GM11168 (cell line): ENCODE results near the gene ZMYM4.

Source experiments
- in situ Hi-C: fragments of 300-500 bp; cut with MboI; formaldehyde crosslinking; loops from one replicate; pipeline ENCODE4 v1.12.0; 2022; ENCODE audit warnings: low sequenced_read_pairs; ENCODE audit not compliant: unreplicated experiment

ZMYM4 gene

GRCh38 chr1:35270836-35271235 is 2.3 kb downstream of the ZMYM4 start:
- in situ Hi-C loops = no loop called here

- in situ Hi-C loops = no loop called here
These were observed 5.7 kb downstream of the ZMYM4 start for GRCh38 chr1:35274197-35274596.

- in situ Hi-C loops = no loop called here
These were observed 10.5 kb downstream of the ZMYM4 start for GRCh38 chr1:35278886-35279554.

GRCh38 chr1:35279555-35279904 is 11.0 kb downstream of the ZMYM4 start:
- in situ Hi-C loops = no loop called here

GRCh38 chr1:35280006-35280405 is 11.5 kb downstream of the ZMYM4 start:
- in situ Hi-C loops = no loop called here

GRCh38 chr1:35281565-35281964 is 13.1 kb downstream of the ZMYM4 start:
- in situ Hi-C loops = no loop called here

- in situ Hi-C loops = no loop called here
These were observed 13.7 kb downstream of the ZMYM4 start for GRCh38 chr1:35282172-35282571.

- in situ Hi-C loops = no loop called here
These were observed 16.3 kb downstream of the ZMYM4 start for GRCh38 chr1:35284852-35285251.

GRCh38 chr1:35285771-35286606 is 17.5 kb downstream of the ZMYM4 start:
- in situ Hi-C loops = no loop called here

GRCh38 chr1:35287807-35288640 is 19.5 kb downstream of the ZMYM4 start:
- in situ Hi-C loops = no loop called here

- in situ Hi-C loops = no loop called here
These were observed 20.3 kb downstream of the ZMYM4 start for GRCh38 chr1:35288761-35289160.

- in situ Hi-C loops = loop anchor here (10.0 kb wide), 1 partner anchor 96 kb away; the partner anchor contains the start of gene SFPQ
These were observed 21.9 kb downstream of the ZMYM4 start for GRCh38 chr1:35290452-35290851.

GRCh38 chr1:35294809-35295208 is 26.3 kb downstream of the ZMYM4 start:
- in situ Hi-C loops = loop anchor here (10.0 kb wide), 1 partner anchor 100 kb away; the partner anchor contains the start of gene SFPQ

GRCh38 chr1:35297886-35298285 is 29.4 kb downstream of the ZMYM4 start:
- in situ Hi-C loops = loop anchor here (10.0 kb wide), 1 partner anchor 103 kb away; the partner anchor contains the start of gene SFPQ

- in situ Hi-C loops = loop anchor here (10.0 kb wide), 1 partner anchor 104 kb away; the partner anchor contains the start of gene SFPQ
These were observed 30.0 kb downstream of the ZMYM4 start for GRCh38 chr1:35298464-35298863.

GRCh38 chr1:35300376-35300775 is 31.9 kb downstream of the ZMYM4 start:
- in situ Hi-C loops = no loop called here

GRCh38 chr1:35301674-35302392 is 33.3 kb downstream of the ZMYM4 start:
- in situ Hi-C loops = no loop called here

GRCh38 chr1:35305383-35305782 is 36.9 kb downstream of the ZMYM4 start:
- in situ Hi-C loops = no loop called here

GRCh38 chr1:35315649-35316048 is 47.1 kb downstream of the ZMYM4 start:
- in situ Hi-C loops = no loop called here

- in situ Hi-C loops = no loop called here
These were observed 47.8 kb downstream of the ZMYM4 start for GRCh38 chr1:35316264-35316663.
